ENCODE results near the gene DRAXIN.

The DRAXIN gene

GRCh38 chr1:11693024-11693590, 1.6 kb downstream of the DRAXIN start:
- no peaks in the 10 kb centered on the region for H3K79me2 ChIP-seq
- H3K27me3 ChIP-seq (ENCODE audit: control insufficient read depth, insufficient read depth, low read length), result no peaks in the 10 kb centered on the region
- H3K9me3 ChIP-seq (ENCODE audit: control insufficient read depth, low read length), result no peaks in the 10 kb centered on the region
- H3K4me1 ChIP-seq, result no peaks in the 10 kb centered on the region
- no peak for TF ChIP-seq CTCF (IDR thresholded peaks at IDR 0.05)
- H2AFZ ChIP-seq, result no peak overlapping the region
- no peak overlapping the region for H3K4me2 ChIP-seq (ENCODE audit: low read length)
- H3K4me3 ChIP-seq (ENCODE audit: low read depth, low read length), result no peak overlapping the region
- H3K9ac ChIP-seq, result no peak overlapping the region
- H3K27ac ChIP-seq, result no peak overlapping the region
- H3K36me3 ChIP-seq (ENCODE audit: control insufficient read depth, insufficient read depth, low read length), result no peaks in the 10 kb centered on the region

- H3K36me3 ChIP-seq (ENCODE audit: control insufficient read depth, insufficient read depth, low read length), result no peaks in the 10 kb centered on the region
- no peak overlapping the region for H2AFZ ChIP-seq
- H3K27ac ChIP-seq, result no peak overlapping the region
- H3K4me3 ChIP-seq (ENCODE audit: low read depth, low read length), result no peak overlapping the region
- no peaks in the 10 kb centered on the region for H3K27me3 ChIP-seq (ENCODE audit: control insufficient read depth, insufficient read depth, low read length)
- TF ChIP-seq CTCF (IDR thresholded peaks at IDR 0.05), result no peak
- H3K9me3 ChIP-seq (ENCODE audit: control insufficient read depth, low read length), result no peaks in the 10 kb centered on the region
- H3K79me2 ChIP-seq, result no peaks in the 10 kb centered on the region
- no peaks in the 10 kb centered on the region for H3K4me1 ChIP-seq
- no peak overlapping the region for H3K4me2 ChIP-seq (ENCODE audit: low read length)
- no peak overlapping the region for H3K9ac ChIP-seq
Observed at GRCh38 chr1:11693917-11694316, 2.4 kb downstream of the DRAXIN start.

- H3K4me2 ChIP-seq (ENCODE audit: low read length), result no peak overlapping the region
- no peaks in the 10 kb centered on the region for H3K4me1 ChIP-seq
- no peak overlapping the region for H3K4me3 ChIP-seq (ENCODE audit: low read depth, low read length)
- no peak overlapping the region for H3K27ac ChIP-seq
- peaks cover under 1% of the 10 kb centered on the region for H3K27me3 ChIP-seq (ENCODE audit: control insufficient read depth, insufficient read depth, low read length)
- H3K9ac ChIP-seq, result no peak overlapping the region
- H2AFZ ChIP-seq, result no peak overlapping the region
- H3K79me2 ChIP-seq, result no peaks in the 10 kb centered on the region
- no peaks in the 10 kb centered on the region for H3K9me3 ChIP-seq (ENCODE audit: control insufficient read depth, low read length)
- TF ChIP-seq CTCF (IDR thresholded peaks at IDR 0.05), result no peak
- no peaks in the 10 kb centered on the region for H3K36me3 ChIP-seq (ENCODE audit: control insufficient read depth, insufficient read depth, low read length)
Observed at GRCh38 chr1:11695861-11696260, 4.4 kb downstream of the DRAXIN start.

GRCh38 chr1:11697188-11697892, 5.8 kb downstream of the DRAXIN start:
- Histone ChIP-seq H3K36me3 (ENCODE audit: control insufficient read depth, insufficient read depth, low read length) (no peaks in the 10 kb centered on the region), H3K9me3 (ENCODE audit: control insufficient read depth, low read length) (no peaks in the 10 kb centered on the region), H3K4me2 (ENCODE audit: low read length) (no peak overlapping the region), H3K79me2 (no peaks in the 10 kb centered on the region), H2AFZ (no peak overlapping the region), H3K9ac (no peak overlapping the region), H3K27ac (no peak overlapping the region), H3K4me1 (no peaks in the 10 kb centered on the region), H3K27me3 (ENCODE audit: control insufficient read depth, insufficient read depth, low read length) (peaks cover 4% of the 10 kb centered on the region), H3K4me3 (ENCODE audit: low read depth, low read length) (no peak overlapping the region)
- no peak for TF ChIP-seq CTCF (IDR thresholded peaks at IDR 0.05)

GRCh38 chr1:11697893-11698210, 6.3 kb downstream of the DRAXIN start:
- Histone ChIP-seq H3K4me1 (no peaks in the 10 kb centered on the region), H3K27ac (no peak overlapping the region), H3K9ac (no peak overlapping the region), H3K4me3 (ENCODE audit: low read depth, low read length) (no peak overlapping the region), H3K4me2 (ENCODE audit: low read length) (no peak overlapping the region), H3K9me3 (ENCODE audit: control insufficient read depth, low read length) (no peaks in the 10 kb centered on the region), H3K79me2 (no peaks in the 10 kb centered on the region), H3K27me3 (ENCODE audit: control insufficient read depth, insufficient read depth, low read length) (peaks cover 4% of the 10 kb centered on the region), H3K36me3 (ENCODE audit: control insufficient read depth, insufficient read depth, low read length) (no peaks in the 10 kb centered on the region), H2AFZ (no peak overlapping the region)
- no peak for TF ChIP-seq CTCF (IDR thresholded peaks at IDR 0.05)
